IPS DF 6.9 (cell line): ENCODE measurements around the gene TMEM108.

Experiments used
- DNase-seq: peaks from one replicate; pipeline ENCODE4 v3.0.0-alpha.2; 2013; ENCODE audit warnings: low read depth, low spot score
- H3K27ac ChIP-seq: one replicate; pipeline ENCODE4 v1.5.1; 2013; ENCODE audit warnings: low read length, control low read depth
- H3K27me3 ChIP-seq: 2 replicates; pipeline ENCODE4 v1.6.1; 2013; ENCODE audit warnings: mild to moderate bottlenecking, low read length; ENCODE audit not compliant: control insufficient read depth, insufficient read depth
- H3K36me3 ChIP-seq: 2 replicates; pipeline ENCODE4 v1.6.1; 2013; ENCODE audit warnings: low read length; ENCODE audit not compliant: control insufficient read depth, insufficient read depth
- H3K4me1 ChIP-seq: 2 replicates; pipeline ENCODE4 v1.6.1; 2013; ENCODE audit warnings: low read length; ENCODE audit not compliant: control insufficient read depth, insufficient read depth
- H3K4me3 ChIP-seq: 2 replicates; pipeline ENCODE4 v1.5.1; 2013; ENCODE audit warnings: mild to moderate bottlenecking, low read length
- H3K9me3 ChIP-seq: 2 replicates; pipeline ENCODE4 v1.6.1; 2013; ENCODE audit warnings: low read length, inconsistent platforms; ENCODE audit not compliant: control insufficient read depth, insufficient read depth
- WGBS: extraction: QIAGEN DNeasy Blood & Tissue Kit; methylation state at CpG from one replicate; pipeline ENCODE4 v1.1.7; 2013; ENCODE audit warnings: mixed read lengths, missing lambda C conversion rate; ENCODE audit not compliant: insufficient read length, insufficient coverage; 5-methylcytosine and 5-hydroxymethylcytosine counted together

The TMEM108 gene

DNA sequence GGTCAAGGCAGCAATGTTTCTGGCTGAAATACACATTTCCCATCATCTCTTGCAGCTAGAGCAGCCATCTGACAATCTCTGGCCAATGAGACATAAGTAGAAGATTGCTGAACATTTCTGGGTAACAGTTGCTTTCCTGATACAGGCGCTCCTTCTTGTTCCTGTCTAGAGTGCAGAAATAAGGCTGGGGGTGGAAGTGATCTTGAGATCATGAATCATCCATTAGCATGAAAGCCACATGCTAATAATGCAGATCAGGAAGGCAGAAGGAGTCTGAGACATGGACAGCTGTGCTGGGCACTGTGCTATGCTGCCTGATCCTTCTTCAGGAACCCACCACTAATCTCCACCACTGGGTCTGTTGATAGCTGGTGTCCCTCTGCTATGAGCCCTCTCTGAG is 14.8 kb upstream of the TMEM108 start:
- H3K9me3 ChIP-seq: no peaks in the 10 kb centered on the region
- no peaks in the 10 kb centered on the region for H3K27me3 ChIP-seq
- no peak overlapping the region for H3K27ac ChIP-seq
- H3K4me3 ChIP-seq: no peak overlapping the region
- no CpG with 5 or more reads among the region's 1 CpG for WGBS
- DNase-seq: no peak
- H3K4me1 ChIP-seq: no peaks in the 10 kb centered on the region
- H3K36me3 ChIP-seq: no peaks in the 10 kb centered on the region

DNA sequence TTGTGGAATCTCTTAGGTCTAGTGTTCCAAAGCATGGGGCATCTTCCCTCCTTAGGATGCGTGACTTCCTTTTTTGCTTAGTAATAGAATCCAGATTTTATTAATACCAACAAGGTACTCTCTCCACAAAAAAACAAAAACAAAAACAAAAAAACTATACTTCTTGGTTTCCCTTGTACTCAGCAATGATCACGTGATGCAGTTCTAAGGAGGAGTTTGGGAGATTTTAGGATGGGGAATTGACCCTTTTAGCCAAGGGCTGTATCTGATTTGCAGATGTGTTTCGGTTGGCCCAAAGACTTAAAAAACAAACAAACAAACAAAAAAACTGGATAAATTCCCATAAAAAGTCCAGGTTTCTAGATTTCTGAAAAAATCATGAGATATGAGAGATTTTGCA is 12.6 kb upstream of the TMEM108 start:
- no peak overlapping the region for H3K4me3 ChIP-seq
- WGBS: no CpG with 5 or more reads among the region's 3 CpGs
- H3K9me3 ChIP-seq: no peaks in the 10 kb centered on the region
- no peaks in the 10 kb centered on the region for H3K27me3 ChIP-seq
- no peaks in the 10 kb centered on the region for H3K36me3 ChIP-seq
- no peaks in the 10 kb centered on the region for H3K4me1 ChIP-seq
- DNase-seq: no peak
- H3K27ac ChIP-seq: no peak overlapping the region

DNA sequence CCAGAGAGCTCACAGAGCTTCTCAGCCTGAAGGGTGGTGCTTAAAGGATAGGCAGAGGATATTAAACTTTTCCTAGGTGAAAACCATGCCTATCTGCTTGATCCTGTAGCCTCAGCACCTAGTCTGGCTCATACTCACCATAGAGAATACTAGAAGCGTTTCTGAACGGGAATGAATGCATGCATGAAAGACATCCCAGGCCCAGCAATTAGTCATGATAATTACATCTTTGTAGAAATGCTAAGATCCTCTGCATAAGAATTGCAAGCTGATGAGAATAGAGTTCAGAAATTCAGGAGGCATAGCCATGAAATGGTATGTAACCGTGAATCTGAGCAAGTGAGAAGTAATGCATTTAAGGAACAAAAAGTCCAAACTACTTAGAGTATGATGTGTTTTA is 5.9 kb upstream of the TMEM108 start:
- H3K27me3 ChIP-seq: no peaks in the 10 kb centered on the region; the same call in 1 of the 2 replicates
- no peaks in the 10 kb centered on the region for H3K9me3 ChIP-seq
- no peak overlapping the region for H3K27ac ChIP-seq
- H3K4me3 ChIP-seq: no peak overlapping the region
- H3K36me3 ChIP-seq: no peaks in the 10 kb centered on the region
- WGBS: no CpG with 5 or more reads among the region's 3 CpGs
- H3K4me1 ChIP-seq: peaks cover 4% of the 10 kb centered on the region
- no peak for DNase-seq

DNA sequence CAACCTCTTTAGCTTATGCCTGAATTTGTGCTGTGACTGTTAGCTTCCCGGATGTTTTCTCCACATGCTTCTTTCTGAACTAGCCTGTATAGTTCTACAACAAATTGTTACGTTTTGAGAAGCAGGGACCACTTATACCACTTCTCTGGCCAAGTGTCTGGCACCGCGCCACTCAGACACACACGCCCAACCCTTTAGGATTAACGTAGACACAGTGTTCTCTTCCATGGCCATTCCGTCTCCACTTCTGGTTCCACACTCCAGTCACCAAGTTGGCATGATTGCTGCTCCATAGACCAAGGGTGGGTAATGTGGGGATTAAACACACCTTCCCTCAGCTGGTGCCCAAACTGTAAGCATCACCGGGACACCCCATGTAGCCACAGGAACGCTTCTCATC is 755 bp upstream of the TMEM108 start:
- Histone ChIP-seq H3K27ac (no peak overlapping the region), H3K27me3 (no peaks in the 10 kb centered on the region; the same call in 1 of the 2 replicates), H3K4me3 (no peak overlapping the region; the same call in 1 of the 2 replicates), H3K9me3 (no peaks in the 10 kb centered on the region), H3K4me1 (peaks cover 4% of the 10 kb centered on the region), H3K36me3 (no peaks in the 10 kb centered on the region; the same call in 1 of the 2 replicates)
- no peak for DNase-seq
- WGBS: no CpG with 5 or more reads among the region's 9 CpGs

DNA sequence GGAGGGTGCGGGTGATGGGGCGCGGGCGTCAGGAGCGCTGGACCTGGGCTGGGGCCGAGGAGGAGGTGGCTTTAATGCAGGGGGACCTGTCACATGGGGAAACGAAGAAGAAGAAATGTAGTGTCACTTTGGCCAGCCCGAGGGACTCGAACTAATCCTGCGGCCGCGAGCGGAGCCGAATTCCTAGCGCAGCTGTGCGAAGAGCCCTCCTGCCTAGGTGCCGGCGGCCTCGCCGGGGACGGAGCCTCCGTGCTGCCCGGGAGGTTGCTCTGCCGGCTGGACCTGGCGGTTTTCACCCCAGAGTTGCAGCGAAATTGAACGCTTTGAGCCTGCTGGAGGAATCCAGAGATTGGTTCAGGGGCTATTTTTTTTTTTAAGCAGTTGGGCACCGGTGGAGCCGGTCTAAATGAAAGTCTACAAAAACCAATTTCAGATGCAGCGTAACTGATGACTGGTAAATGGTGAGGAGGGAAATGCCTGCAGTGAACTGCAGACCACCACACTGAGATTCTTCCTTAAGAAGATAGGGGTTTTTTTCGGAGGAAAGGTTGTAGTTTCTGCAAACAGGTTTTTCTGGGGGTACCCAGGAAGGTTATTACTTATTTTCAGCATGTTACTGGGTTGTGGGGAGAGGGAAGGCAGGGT is 662 bp downstream of the TMEM108 start:
- no peaks in the 10 kb centered on the region for H3K9me3 ChIP-seq
- H3K36me3 ChIP-seq: no peaks in the 10 kb centered on the region; the same call in 1 of the 2 replicates
- peaks cover 4% of the 10 kb centered on the region for H3K4me1 ChIP-seq
- no CpG with 5 or more reads among the region's 31 CpGs for WGBS
- no peak overlapping the region for H3K27ac ChIP-seq
- no peaks in the 10 kb centered on the region; the same call in 1 of the 2 replicates for H3K27me3 ChIP-seq
- no peak for DNase-seq
- H3K4me3 ChIP-seq: peak overlapping the region; percentile 93

DNA sequence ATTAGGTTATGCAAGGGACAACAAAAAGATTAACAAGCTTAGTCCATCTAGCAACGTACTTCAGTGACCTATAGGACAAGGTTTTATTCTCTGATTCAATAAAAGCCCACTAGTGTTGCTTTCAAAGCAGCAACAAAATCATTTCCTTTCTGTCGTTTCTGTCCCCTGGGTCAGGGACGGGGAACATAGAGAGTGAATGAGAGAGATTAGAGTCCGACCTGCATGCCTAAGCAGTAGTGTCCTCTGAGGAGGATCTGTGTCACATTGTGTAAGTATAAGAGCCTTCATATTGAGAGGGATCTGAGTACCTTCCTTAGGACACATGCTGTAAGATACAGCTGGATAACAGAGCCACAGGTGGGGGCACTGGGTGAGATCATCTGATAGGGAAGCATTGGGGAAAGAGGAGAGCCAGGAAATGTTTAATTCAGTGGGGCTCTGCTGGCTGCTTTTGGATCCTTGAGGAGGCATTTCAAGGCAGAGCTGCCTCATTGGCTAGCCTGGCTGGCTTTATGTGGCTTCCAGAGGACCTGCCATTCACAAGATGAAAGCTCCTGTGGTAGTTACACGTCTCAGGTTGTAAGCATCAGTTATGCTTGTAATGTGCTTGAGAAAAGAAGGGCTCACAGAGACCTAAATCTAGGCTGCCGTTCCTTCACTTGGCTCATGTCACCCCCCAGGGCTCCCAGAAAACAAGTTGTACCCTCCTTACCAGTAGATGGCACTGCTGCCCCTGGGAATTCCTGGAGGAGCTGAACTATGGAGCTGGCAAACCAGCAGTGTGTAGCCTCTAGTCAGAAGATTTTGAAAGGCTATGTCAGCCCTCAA is 2.7 kb downstream of the TMEM108 start:
- no peaks in the 10 kb centered on the region; the same call in 1 of the 2 replicates for H3K36me3 ChIP-seq
- no peak overlapping the region for H3K4me3 ChIP-seq
- H3K27ac ChIP-seq: no peak overlapping the region
- no CpG with 5 or more reads among the region's 6 CpGs for WGBS
- peaks cover 2% of the 10 kb centered on the region; the same call in 1 of the 2 replicates for H3K4me1 ChIP-seq
- no peaks in the 10 kb centered on the region; the same call in 1 of the 2 replicates for H3K27me3 ChIP-seq
- DNase-seq: peak; percentile 52
- no peaks in the 10 kb centered on the region for H3K9me3 ChIP-seq

DNA sequence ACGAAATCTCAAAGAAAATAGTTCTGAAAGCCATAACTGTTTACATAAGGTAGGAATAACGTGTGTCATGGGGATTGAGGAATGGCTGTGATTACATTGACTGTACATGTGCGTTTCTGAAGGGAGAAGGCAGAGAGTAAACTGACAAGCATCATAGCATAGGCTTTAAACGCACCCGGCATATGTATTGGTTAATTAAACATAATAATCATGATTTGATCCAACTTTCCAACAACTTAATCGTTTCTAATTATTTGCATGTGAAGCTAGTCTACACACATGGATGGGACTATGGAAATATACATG is 3.3 kb downstream of the TMEM108 start:
- DNase-seq: no peak
- no peaks in the 10 kb centered on the region; the same call in 1 of the 2 replicates for H3K27me3 ChIP-seq
- H3K36me3 ChIP-seq: no peaks in the 10 kb centered on the region; the same call in 1 of the 2 replicates
- H3K4me1 ChIP-seq: peaks cover 2% of the 10 kb centered on the region; the same call in 1 of the 2 replicates
- no peak overlapping the region for H3K4me3 ChIP-seq
- no peaks in the 10 kb centered on the region for H3K9me3 ChIP-seq
- no CpG with 5 or more reads among the region's 6 CpGs for whole genome bisulfite sequencing
- no peak overlapping the region for H3K27ac ChIP-seq

DNA sequence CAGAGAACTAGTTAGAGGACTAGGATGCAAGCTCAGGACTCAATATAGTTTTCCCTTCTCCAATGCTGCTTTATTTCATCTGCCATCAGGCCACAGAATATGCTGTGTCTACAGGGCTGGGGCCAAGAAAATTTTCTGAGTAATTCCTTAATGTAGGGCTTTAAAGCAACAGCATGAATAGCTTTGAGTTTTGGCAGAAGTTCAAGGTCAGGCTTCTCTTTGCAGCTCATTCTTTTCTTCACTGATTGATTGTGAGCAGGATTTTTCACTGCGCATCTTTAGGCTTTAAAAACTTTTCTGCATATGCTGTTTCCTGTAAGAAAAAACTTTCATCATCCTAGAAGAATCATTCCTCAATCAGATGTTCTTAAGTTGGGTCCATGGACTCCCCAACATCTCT is 4.6 kb downstream of the TMEM108 start:
- Histone ChIP-seq H3K27me3 (no peaks in the 10 kb centered on the region), H3K36me3 (no peaks in the 10 kb centered on the region; the same call in 1 of the 2 replicates)
- WGBS: no CpG with 5 or more reads among the region's 1 CpG

DNA sequence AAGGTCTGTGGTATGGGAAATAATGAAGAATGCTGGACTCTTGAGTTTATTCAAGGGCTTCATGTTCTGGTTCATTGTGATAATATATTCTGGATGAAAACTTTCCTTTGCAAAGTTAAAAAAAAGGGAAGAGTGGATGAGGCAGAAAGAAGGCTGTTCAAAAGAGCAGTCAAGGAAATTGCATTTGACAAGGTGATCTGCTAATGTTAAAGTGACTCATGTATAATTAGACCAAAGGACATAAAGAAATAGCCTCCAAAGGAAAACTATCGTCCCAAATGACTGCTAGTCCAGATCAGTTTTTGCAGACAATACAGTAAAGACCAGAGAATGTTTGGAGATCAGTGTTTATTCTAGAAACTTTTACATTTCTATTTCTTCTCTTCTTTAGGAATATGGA is 9.8 kb downstream of the TMEM108 start:
- Histone ChIP-seq H3K9me3 (no peaks in the 10 kb centered on the region), H3K27ac (no peak overlapping the region), H3K27me3 (no peaks in the 10 kb centered on the region), H3K4me1 (no peaks in the 10 kb centered on the region), H3K4me3 (no peak overlapping the region), H3K36me3 (no peaks in the 10 kb centered on the region)
- WGBS: no CpG with 5 or more reads among the region's 1 CpG
- no peak for DNase-seq

More for the DNA sequence above, 4.6 kb downstream of the TMEM108 start:
- Histone ChIP-seq H3K4me3 (no peak overlapping the region), H3K9me3 (no peaks in the 10 kb centered on the region), H3K4me1 (no peaks in the 10 kb centered on the region), H3K27ac (no peak overlapping the region)
- no peak for DNase-seq

DNA sequence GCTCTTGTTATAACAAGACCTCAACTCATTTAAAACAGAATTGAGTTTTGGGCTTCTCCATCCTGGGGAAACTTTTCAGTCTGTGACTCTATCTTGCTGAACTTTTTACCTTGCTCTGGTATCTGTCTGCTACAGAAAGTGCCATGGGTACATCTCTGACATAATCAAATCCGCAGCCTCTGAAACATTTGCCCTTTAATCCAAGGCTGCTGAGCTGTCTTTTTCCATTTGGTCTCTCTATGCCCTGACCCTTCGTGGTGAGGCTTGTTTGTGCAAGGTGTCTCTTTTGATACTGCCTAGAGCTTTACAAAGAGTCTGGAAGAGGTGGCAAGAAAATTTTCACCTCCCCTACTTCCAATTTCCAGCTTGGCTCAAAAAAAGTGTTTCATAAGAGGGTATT is 11.3 kb downstream of the TMEM108 start:
- DNase-seq: no peak
- H3K4me3 ChIP-seq: no peak overlapping the region
- no peaks in the 10 kb centered on the region for H3K27me3 ChIP-seq
- H3K36me3 ChIP-seq: no peaks in the 10 kb centered on the region
- H3K27ac ChIP-seq: no peak overlapping the region
- WGBS: no CpG with 5 or more reads among the region's 2 CpGs
- no peaks in the 10 kb centered on the region for H3K4me1 ChIP-seq
- H3K9me3 ChIP-seq: no peaks in the 10 kb centered on the region
